ENCODE results near the gene WFDC1.

DNA sequence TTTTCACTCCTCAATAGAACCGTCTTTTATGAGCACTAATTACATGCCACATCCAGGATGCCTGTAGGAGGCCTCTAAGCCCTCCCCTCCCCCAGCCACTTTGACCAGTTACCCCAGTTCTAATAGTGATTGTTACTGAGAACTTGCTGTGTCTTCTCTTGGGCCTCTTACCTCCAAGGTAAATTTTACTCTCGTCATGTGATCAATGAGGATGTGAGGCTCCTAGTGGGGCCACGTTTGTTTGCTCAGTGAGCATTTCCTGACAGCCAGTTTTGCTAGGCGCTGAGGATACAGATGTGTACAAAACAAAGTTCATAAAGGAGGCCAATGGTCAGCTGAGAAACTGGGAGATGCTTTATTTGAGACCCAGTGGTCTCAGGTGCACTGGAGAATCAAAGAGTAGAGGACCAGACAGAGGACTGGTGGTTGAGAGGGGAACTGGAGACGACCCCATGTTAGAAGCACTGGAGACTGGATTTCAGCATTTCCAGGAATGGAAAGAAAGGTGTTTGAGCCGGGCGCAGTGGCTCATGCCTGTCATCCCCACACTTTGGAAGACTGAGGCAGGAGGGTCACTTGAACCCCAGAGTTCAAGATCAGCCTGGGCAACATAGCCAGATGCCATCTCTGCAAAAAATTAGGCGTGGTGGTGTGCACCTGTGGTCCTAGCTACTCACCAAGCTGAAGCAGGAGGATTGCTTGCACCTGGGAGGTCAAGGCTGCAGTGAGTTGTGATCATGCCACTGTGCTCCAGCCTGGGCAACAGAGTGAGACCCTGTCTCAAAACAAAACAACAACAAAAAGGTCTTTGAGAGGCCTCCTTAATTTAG lies 76.3 kb downstream of the WFDC1 start:
- no peak for TF ChIP-seq POLR2AphosphoS5 (IDR thresholded peaks at IDR 0.05; ENCODE audit: low read depth)
- TF ChIP-seq, protein P1, sequence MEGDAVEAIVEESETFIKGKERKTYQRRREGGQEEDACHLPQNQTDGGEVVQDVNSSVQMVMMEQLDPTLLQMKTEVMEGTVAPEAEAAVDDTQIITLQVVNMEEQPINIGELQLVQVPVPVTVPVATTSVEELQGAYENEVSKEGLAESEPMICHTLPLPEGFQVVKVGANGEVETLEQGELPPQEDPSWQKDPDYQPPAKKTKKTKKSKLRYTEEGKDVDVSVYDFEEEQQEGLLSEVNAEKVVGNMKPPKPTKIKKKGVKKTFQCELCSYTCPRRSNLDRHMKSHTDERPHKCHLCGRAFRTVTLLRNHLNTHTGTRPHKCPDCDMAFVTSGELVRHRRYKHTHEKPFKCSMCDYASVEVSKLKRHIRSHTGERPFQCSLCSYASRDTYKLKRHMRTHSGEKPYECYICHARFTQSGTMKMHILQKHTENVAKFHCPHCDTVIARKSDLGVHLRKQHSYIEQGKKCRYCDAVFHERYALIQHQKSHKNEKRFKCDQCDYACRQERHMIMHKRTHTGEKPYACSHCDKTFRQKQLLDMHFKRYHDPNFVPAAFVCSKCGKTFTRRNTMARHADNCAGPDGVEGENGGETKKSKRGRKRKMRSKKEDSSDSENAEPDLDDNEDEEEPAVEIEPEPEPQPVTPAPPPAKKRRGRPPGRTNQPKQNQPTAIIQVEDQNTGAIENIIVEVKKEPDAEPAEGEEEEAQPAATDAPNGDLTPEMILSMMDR (IDR thresholded peaks at IDR 0.05; ENCODE audit: insufficient read depth, low read length) = no peak

Measured in HL-60 (cell line).